CD14-positive monocyte (primary cell): ENCODE results near the gene NFKBIL1. TPM values are rescaled to one million over a fixed set of nuclear protein-coding genes. Genes with fewer than 3 reads are reported as not detected.

Source experiments
- DNase-seq, 3 donors: peaks; one replicate each; pipeline ENCODE4 v3.0.0-alpha.2; 2011 to 2022
- H2AFZ ChIP-seq: 2 replicates; pipeline ENCODE4 v1.6.0; 2012; ENCODE audit warnings: mild to moderate bottlenecking, low read depth, low read length, inconsistent platforms; ENCODE audit not compliant: insufficient read depth, poor library complexity, severe bottlenecking
- H3K27ac ChIP-seq, 2 donors: 1 replicate in 1 of 2; 2 replicates in 1 of 2; pipeline ENCODE4 v1.5.1; 2012 to 2013; ENCODE audit warnings: low read length in 2 of 2, control low read depth in 1 of 2, inconsistent platforms in 1 of 2, low read depth in 1 of 2, mild to moderate bottlenecking in 1 of 2
- H3K27me3 ChIP-seq, 2 donors: one replicate each; pipeline versions ENCODE4 v1.6.0 to v1.6.1; 2011 to 2013; ENCODE audit warnings: low read length in 2 of 2; ENCODE audit not compliant: control insufficient read depth in 2 of 2, insufficient read depth in 2 of 2
- H3K36me3 ChIP-seq, 2 donors: replicated peaks in 1 of 2; 1 replicate in 1 of 2; 2 replicates in 1 of 2; pipeline versions ENCODE4 v1.5.1 to v1.6.1; 2012 to 2013; ENCODE audit warnings: low read length in 2 of 2, control low read depth in 1 of 2, inconsistent platforms in 1 of 2, mild to moderate bottlenecking in 1 of 2; ENCODE audit not compliant: insufficient read depth in 2 of 2, control insufficient read depth in 1 of 2
- H3K4me1 ChIP-seq, 2 donors: 1 replicate in 1 of 2; 2 replicates in 1 of 2; pipeline versions ENCODE4 v1.5.1 to v1.6.1; 2012 to 2013; ENCODE audit warnings: low read length in 2 of 2, control low read depth in 1 of 2, inconsistent platforms in 1 of 2, mild to moderate bottlenecking in 1 of 2, moderate library complexity in 1 of 2; ENCODE audit not compliant: insufficient read depth in 2 of 2, control insufficient read depth in 1 of 2
- H3K4me2 ChIP-seq: replicated peaks from 2 replicates; pipeline ENCODE3; 2012; ENCODE audit warnings: low read length, moderate library complexity, mild to moderate bottlenecking; ENCODE audit not compliant: poor library complexity, severe bottlenecking; ENCODE audit errors: extremely low read depth
- H3K4me3 ChIP-seq, 3 experiments: fragments of 200-600 bp in 1 of 3; sonication (generic) in 1 of 3; replicated peaks in 1 of 3; 1 replicate in 2 of 3; 2 replicates in 1 of 3; pipeline ENCODE4 v1.5.1; 2011 to 2013; ENCODE audit warnings: low read length in 3 of 3, mild to moderate bottlenecking in 3 of 3, control low read depth in 2 of 3, low read depth in 2 of 3, inconsistent platforms in 1 of 3, moderate library complexity in 1 of 3
- H3K79me2 ChIP-seq: 2 replicates; pipeline ENCODE4 v1.6.0; 2012; ENCODE audit warnings: mild to moderate bottlenecking, control low read depth, inconsistent platforms, low read length, moderate library complexity; ENCODE audit not compliant: insufficient read depth
- H3K9ac ChIP-seq: 2 replicates; pipeline ENCODE4 v1.6.0; 2017; ENCODE audit warnings: low read length, mild to moderate bottlenecking; ENCODE audit not compliant: insufficient read depth, poor library complexity, severe bottlenecking
- H3K9me3 ChIP-seq, 2 donors: replicated peaks in 1 of 2; 1 replicate in 1 of 2; 2 replicates in 1 of 2; pipeline versions ENCODE4 v1.5.1 to v1.6.1; 2012 to 2013; ENCODE audit warnings: low read length in 2 of 2, control low read depth in 1 of 2; ENCODE audit not compliant: control insufficient read depth in 1 of 2, insufficient read depth in 1 of 2
- H4K20me1 ChIP-seq: 2 replicates; pipeline ENCODE4 v1.6.0; 2012; ENCODE audit warnings: mild to moderate bottlenecking, low read length, control low read depth, moderate library complexity; ENCODE audit not compliant: insufficient read depth
- H3K27ac Mint-ChIP-seq, 7 donors: one replicate each; pipeline ENCODE4 v1.8.0; 2020; ENCODE audit warnings: mild to moderate bottlenecking in 7 of 7, mixed read lengths in 7 of 7, moderate library complexity in 6 of 7, inconsistent platforms in 2 of 7
- H3K27me3 Mint-ChIP-seq, 3 donors: one replicate each; pipeline ENCODE4 v1.8.0; 2021 to 2022; ENCODE audit warnings: low read depth in 3 of 3, mild to moderate bottlenecking in 3 of 3, mixed read lengths in 3 of 3, moderate library complexity in 3 of 3, inconsistent platforms in 1 of 3
- H3K36me3 Mint-ChIP-seq, 2 donors: one replicate each; pipeline ENCODE4 v1.8.0; 2020; ENCODE audit warnings: mixed read lengths in 2 of 2, inconsistent platforms in 1 of 2, mild to moderate bottlenecking in 1 of 2
- H3K4me1 Mint-ChIP-seq: one replicate; pipeline ENCODE4 v1.8.0; 2020; ENCODE audit warnings: mild to moderate bottlenecking, mixed read lengths
- H3K4me3 Mint-ChIP-seq, 2 donors: one replicate each; pipeline ENCODE4 v1.8.0; 2020; ENCODE audit warnings: mild to moderate bottlenecking in 2 of 2, mixed read lengths in 2 of 2, moderate library complexity in 1 of 2
- H3K9me3 Mint-ChIP-seq, 7 donors: one replicate each; pipeline ENCODE4 v1.8.0; 2020 to 2022; ENCODE audit warnings: mixed read lengths in 7 of 7, mild to moderate bottlenecking in 6 of 7, moderate library complexity in 6 of 7, inconsistent platforms in 2 of 7
- WGBS: methylation state at CpG from one replicate; pipeline ENCODE4 v1.1.5; 2013; ENCODE audit warnings: missing lambda C conversion rate; ENCODE audit not compliant: insufficient coverage; 5-methylcytosine and 5-hydroxymethylcytosine counted together
- intact Hi-C, 2 donors: fragments of 100-400 bp; cut with micrococcal nuclease; formaldehyde crosslinking; loops; one replicate each; pipeline versions ENCODE4 v1.15.0 to v1.15.1; 2023
- polyA plus RNA-seq, 3 donors: library from polyadenylated mRNA; depleted of rRNA in 1 of 3; unstranded in 2 of 3; stranded (reverse) in 1 of 3; fragments of 300-500 nt in 2 of 3; fragments of >200 nt in 1 of 3; fragmentation: Illumina TruSeq in 2 of 3; gene quantifications; 1 replicate in 2 of 3; 2 replicates in 1 of 3; pipeline ENCODE4 v1.2.3, GENCODE V29; 2012 to 2021
- TF ChIP-seq, protein P1 (sequence below): fragments of 200-600 bp; IDR thresholded peaks from one replicate; pipeline ENCODE4 v1.8.0; 2022; ENCODE audit warnings: antibody characterized with exemption, mild to moderate bottlenecking

NFKBIL1 gene
- polyA plus RNA-seq, 3 donors, result 7.7 to 10.3 (median 8.0) TPM

DNA sequence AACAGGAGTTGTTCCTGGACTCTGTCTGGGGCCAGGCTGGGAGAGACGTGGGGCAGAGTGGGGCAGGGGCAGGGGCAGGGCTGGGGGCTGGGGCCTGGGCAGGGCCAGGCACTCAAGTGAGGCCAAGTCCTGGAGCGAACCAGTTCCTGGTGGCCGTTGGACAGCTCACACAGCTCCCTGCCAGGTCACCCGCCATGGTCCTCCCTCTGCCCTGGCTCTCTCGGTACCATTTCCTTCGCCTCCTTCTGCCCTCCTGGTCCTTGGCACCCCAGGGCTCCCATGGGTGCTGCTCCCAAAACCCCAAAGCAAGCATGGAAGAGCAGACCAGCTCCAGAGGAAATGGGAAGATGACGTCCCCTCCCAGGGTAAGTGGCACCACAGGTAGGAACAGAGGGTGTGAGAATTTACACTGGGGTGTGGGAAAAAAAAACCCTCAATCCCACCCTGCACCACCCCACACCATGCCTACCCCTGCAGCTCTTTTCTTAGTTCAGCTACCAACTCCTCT lies 18.5 kb upstream of the NFKBIL1 start, which contains the start of gene MCCD1:
MCCD1 (plus strand) TSS at position 142 of the 508 bp plus-strand sequence; CDS start at position 195, 53 bp downstream.
- no peaks in the 10 kb centered on the region for H3K9me3 Mint-ChIP-seq
- Histone ChIP-seq H3K27ac (no peak within 1 kb of the TSS), H3K4me2 (no peak within 1 kb of the TSS), H3K4me3 (no peak within 1 kb of the TSS), H3K27me3 (no peaks in the 10 kb centered on the region), H3K9ac (no peak within 1 kb of the TSS), H3K36me3 (peaks cover 44 to 47% of the 10 kb centered on the region in 2 donors), H2AFZ (no peak within 1 kb of the TSS), H4K20me1 (peaks cover 58% of the 10 kb centered on the region), H3K4me1 (no peaks in the 10 kb centered on the region), H3K9me3 (no peaks in the 10 kb centered on the region), H3K79me2 (peaks cover 19% of the 10 kb centered on the region)
- peaks cover 0 to 2% (median 1%) of the 10 kb centered on the region in 3 donors for H3K27me3 Mint-ChIP-seq
- peak within 1 kb of the TSS; percentile 17 to 75 (median 65) for H3K27ac Mint-ChIP-seq
- H3K36me3 Mint-ChIP-seq, result peaks cover 43 to 48% of the 10 kb centered on the region in 2 donors
- no peak within 1 kb of the TSS for H3K4me3 Mint-ChIP-seq
- intact Hi-C loops, result no loop called here
- TF ChIP-seq, protein P1, sequence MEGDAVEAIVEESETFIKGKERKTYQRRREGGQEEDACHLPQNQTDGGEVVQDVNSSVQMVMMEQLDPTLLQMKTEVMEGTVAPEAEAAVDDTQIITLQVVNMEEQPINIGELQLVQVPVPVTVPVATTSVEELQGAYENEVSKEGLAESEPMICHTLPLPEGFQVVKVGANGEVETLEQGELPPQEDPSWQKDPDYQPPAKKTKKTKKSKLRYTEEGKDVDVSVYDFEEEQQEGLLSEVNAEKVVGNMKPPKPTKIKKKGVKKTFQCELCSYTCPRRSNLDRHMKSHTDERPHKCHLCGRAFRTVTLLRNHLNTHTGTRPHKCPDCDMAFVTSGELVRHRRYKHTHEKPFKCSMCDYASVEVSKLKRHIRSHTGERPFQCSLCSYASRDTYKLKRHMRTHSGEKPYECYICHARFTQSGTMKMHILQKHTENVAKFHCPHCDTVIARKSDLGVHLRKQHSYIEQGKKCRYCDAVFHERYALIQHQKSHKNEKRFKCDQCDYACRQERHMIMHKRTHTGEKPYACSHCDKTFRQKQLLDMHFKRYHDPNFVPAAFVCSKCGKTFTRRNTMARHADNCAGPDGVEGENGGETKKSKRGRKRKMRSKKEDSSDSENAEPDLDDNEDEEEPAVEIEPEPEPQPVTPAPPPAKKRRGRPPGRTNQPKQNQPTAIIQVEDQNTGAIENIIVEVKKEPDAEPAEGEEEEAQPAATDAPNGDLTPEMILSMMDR, result no peak
- peaks cover 3% of the 10 kb centered on the region for H3K4me1 Mint-ChIP-seq
- 97% methylated on average over 5 of the region's 7 CpGs for WGBS
- no peak for DNase-seq

DNA sequence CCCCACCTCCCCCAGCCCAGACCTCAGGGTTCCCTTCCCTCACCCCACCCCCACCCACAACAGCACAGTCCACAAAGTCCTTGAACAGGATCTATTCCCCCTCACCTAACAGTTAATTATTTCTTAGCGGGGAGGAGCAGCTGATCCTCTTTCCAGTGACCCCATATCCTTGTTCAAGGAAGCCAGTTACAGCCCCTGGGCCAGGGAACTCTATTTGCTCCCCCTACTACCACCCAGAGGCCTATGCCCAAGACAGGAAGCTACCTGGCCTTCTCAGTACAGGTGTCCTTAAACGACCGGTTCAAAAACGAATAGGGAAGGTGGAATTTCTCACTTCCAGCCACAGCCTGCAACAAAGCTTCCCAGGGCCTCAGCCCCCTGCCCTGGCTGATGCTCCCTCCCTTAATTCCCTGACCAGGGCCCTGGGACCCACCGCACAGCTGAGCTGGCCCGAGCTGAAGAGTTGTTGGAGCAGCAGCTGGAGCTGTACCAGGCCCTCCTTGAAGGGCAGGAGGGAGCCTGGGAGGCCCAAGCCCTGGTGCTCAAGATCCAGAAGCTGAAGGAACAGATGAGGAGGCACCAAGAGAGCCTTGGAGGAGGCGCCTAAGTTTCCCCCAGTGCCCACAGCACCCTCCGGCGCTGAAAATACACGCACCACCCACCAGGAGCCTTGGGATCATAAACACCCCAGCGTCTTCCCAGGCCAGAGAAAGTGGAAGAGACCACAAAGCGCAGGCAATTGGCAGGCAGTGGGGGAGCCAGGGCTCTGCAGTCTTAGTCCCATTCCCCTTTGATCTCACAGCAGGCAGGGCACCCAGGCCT lies 17.9 kb upstream of the NFKBIL1 start:
- Mint-ChIP-seq H3K27ac (peak overlapping the region; percentile 3 to 69 (median 54)), H3K4me1 (peaks cover 3% of the 10 kb centered on the region), H3K27me3 (peaks cover 0 to 2% (median 1%) of the 10 kb centered on the region in 3 donors), H3K36me3 (peaks cover 49 to 55% of the 10 kb centered on the region in 2 donors), H3K9me3 (no peaks in the 10 kb centered on the region), H3K4me3 (no peak overlapping the region)
- H3K4me1 ChIP-seq, result no peaks in the 10 kb centered on the region
- H3K79me2 ChIP-seq, result peaks cover 26% of the 10 kb centered on the region
- H4K20me1 ChIP-seq, result peaks cover 65% of the 10 kb centered on the region
- 59% methylated on average over 11 of the region's 12 CpGs for WGBS
- no peaks in the 10 kb centered on the region for H3K9me3 ChIP-seq
- H2AFZ ChIP-seq, result no peak overlapping the region
- H3K4me2 ChIP-seq, result no peak overlapping the region
- H3K36me3 ChIP-seq, result peaks cover 51 to 53% of the 10 kb centered on the region in 2 donors
- H3K27ac ChIP-seq, result no peak overlapping the region
- H3K27me3 ChIP-seq, result no peaks in the 10 kb centered on the region
- intact Hi-C loops, result no loop called here
- H3K4me3 ChIP-seq, result no peak overlapping the region
- DNase-seq, result no peak
- TF ChIP-seq, protein P1, result no peak
- H3K9ac ChIP-seq, result no peak overlapping the region
